GM12878 (cell line): ENCODE measurements around the gene DICER1.

Experiments used
- BRCA1 ChIP-seq: IDR thresholded peaks from 2 replicates; pipeline ENCODE4 v1.6.1; 2011; ENCODE audit warnings: low read depth, low read length, improper control_type of control experiment
- CBX5 ChIP-seq: sonication (generic); IDR thresholded peaks from 2 replicates; pipeline ENCODE4 v1.6.1; 2016; ENCODE audit warnings: low read depth, moderate library complexity, mild to moderate bottlenecking, inconsistent platforms
- CTCF ChIP-seq, 3 experiments: IDR thresholded peaks in 2 of 3; conservative IDR thresholded peaks in 1 of 3; 2 replicates each; pipeline ENCODE4 v1.5.1; 2011; ENCODE audit warnings: low read depth in 3 of 3, low read length in 3 of 3, mild to moderate bottlenecking in 3 of 3, control low read depth in 2 of 3, moderate library complexity in 2 of 3, inconsistent platforms in 1 of 3, mixed read lengths in 1 of 3; ENCODE audit not compliant: control insufficient read depth in 2 of 3, insufficient read depth in 1 of 3; ENCODE audit errors: extremely low read depth in 1 of 3
- GABPA ChIP-seq: IDR thresholded peaks from 2 replicates; pipeline ENCODE4 v1.6.1; 2014; ENCODE audit warnings: antibody characterized with exemption, low read depth, mild to moderate bottlenecking, inconsistent platforms
- LARP7 ChIP-seq: fragments of 450-650 bp; IDR thresholded peaks from 2 replicates; pipeline ENCODE4 v1.6.1; 2017; ENCODE audit warnings: mild to moderate bottlenecking
- MAX ChIP-seq: IDR thresholded peaks from 2 replicates; pipeline ENCODE4 v1.6.1; 2012; ENCODE audit warnings: low read depth, low read length, improper control_type of control experiment
- NRF1 ChIP-seq: conservative IDR thresholded peaks from 2 replicates; pipeline ENCODE4 v1.6.1; 2011; ENCODE audit warnings: mild to moderate bottlenecking, low read depth, low read length, improper control_type of control experiment
- POLR2A ChIP-seq: IDR thresholded peaks from 2 replicates; pipeline ENCODE4 v1.6.1; 2011; ENCODE audit warnings: low read depth, mild to moderate bottlenecking, low read length
- POLR2AphosphoS5 ChIP-seq: IDR thresholded peaks from 2 replicates; pipeline ENCODE4 v1.6.1; 2011; ENCODE audit warnings: mild to moderate bottlenecking, low read length, inconsistent platforms
- SMAD1 ChIP-seq: fragments of 450-650 bp; IDR thresholded peaks from 2 replicates; pipeline ENCODE4 v1.6.1; 2018; ENCODE audit warnings: mild to moderate bottlenecking, low read depth; ENCODE audit not compliant: partially characterized antibody

- TF ChIP-seq POLR2A (no peak), GABPA (no peak), CTCF (IDR thresholded peaks at IDR 0.05 in 2 of 3, conservative IDR thresholded peaks at IDR 0.05 in 1 of 3; ENCODE audit: control insufficient read depth in 2 of 3, extremely low read depth in 1 of 3, insufficient read depth in 1 of 3, low read depth in 3 of 3, low read length in 3 of 3) (no peak), MAX (no peak), NRF1 (no peak), BRCA1 (no peak), LARP7 (no peak), SMAD1 (no peak), CBX5 (no peak), POLR2AphosphoS5 (no peak)
Measured at GRCh38 chr14:95156161-95157047, 925 bp downstream of the DICER1 start.
